NCI-H2081 (cell line): ENCODE measurements around the gene RNF144A.
"Not testable (repeated sequence)": the region's sequence is repeated elsewhere in the genome, so short reads cannot be mapped to it uniquely, and the experiment has no call there.

Source experiments
- DNase-seq, 2 experiments: peaks; one replicate each; lab custom pipeline; 2025; lab: John Stamatoyannopoulos, UW

Gene RNF144A

DNA sequence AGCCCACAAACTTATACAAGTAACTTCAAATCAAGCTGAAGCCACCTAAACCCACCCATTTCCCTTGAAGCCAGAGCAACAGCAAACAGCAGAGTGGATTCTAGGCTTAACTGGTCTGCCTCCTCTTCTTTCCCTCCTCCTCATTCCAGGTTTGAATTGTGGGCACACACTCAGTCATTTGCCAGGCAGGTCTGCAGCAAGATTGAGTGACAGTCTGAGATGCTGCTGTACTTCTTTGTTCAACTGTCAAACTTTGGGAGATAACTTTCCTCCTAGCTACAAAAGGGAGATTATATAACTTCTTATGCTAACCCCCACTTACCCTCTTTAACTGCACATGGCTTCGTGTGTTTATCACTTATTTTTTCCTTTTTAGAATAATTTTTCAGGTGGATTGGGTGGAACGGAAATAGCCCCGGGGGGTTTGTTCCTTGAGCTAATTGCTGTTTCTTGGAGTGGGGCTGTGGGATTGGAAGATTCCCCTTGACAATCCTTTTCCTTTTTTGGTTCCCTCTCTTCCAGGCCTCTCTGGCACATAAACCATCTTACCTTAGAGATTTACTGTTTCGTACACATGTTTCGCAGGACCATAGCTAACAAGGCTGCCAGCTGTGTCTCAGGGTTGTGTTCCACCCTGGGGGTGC is 55.0 kb downstream of the RNF144A start:
- DNase-seq = no peak

DNA sequence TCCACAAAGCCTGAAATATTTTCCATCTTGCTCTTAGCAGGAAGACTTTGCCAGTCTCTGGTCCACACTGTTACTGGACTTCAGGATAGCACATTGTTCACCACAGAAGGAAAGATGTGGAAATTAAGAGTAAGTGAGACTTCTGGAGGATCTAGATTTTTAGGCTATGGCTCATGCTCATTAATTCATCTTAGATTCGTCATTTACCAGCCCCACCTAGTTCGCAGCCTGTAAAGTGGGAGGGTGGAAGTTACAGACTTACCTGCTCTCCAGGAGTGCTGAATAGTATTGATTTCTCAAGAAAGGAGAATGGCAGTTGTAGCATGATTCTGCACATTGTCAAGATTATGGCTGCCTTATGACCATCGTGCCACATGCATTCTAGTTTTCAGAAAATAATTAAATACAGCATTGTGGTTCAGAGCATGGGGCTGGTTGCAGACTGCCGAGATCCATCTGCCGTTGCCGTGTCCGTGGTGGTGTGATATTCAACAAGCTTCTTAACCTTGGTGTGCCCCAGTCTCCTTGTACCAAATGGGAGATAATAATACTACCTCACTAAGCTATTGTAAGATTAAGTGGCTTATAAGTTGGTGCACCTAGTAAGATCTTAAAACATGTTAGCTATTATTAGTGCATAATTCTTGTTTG is 56.8 kb downstream of the RNF144A start:
- DNase-seq = no peak

DNA sequence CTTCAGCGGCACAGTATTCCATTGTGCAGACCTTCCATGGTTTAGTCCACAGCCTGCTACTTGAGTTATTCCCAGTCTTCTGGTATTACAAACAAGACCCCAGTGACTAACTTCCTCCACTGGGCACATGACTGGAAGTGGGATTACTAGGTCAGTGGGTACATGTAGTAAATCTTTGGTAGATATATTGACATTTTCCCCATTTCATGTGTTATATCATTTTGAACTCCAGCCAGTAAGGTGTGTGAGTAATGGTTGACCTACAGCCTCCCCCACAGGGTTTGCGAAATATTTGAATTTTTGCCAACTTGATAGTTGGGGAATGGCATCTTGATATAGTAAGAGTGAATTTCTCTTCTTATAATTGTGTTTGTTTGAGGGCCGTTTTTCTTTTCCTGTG is 58.8 kb downstream of the RNF144A start:
- DNase-seq = no peak

DNA sequence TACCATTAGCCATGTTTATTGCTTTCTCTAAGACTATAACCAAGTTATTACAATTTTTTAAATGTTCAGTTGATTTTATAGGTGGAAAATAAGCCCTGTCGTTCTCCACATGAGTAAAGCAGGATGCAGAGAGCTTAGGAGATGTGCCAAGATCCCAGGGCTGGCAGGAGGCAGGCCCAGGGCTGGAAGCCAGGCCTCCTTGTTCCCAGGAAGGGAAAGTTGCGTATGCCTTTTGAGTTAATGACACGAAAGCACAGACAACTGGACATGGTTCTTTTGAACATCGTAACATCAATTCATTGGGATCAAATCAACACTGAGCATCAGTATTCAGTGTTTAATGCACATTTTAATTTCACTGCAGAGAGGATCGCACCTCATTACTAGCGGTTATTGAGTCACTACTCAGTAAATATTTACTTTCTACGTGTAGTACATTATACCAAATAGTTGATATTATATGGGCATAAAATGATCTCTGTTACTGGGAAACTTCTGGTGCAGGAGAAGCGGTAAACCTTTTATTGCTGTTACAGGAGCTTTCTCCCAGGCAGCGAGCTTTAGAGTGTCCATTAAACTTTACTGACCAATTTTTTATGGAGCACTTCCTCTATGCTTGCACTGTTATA is 60.0 kb downstream of the RNF144A start:
- DNase-seq = peak; percentile 40 to 75

DNA sequence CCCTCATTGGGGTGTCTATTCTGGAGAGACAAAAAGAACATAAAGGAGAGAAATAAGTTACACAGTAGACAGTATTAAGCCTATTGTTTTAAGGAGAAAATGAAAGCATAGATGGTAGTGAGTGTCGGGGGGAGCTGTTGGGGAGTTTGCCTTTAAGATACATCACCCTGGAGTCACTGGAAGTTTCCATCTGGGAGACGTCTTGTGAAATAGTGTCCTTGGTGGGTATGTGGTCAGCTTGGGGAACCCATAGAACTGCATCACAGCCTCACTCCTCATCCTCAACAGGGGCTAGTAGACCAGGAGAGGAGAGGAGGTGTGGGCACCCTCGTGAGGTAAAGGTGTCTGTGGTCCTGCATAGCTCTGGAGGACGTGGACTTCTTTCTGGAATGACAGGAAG is 60.6 kb downstream of the RNF144A start:
- no peak for DNase-seq

DNA sequence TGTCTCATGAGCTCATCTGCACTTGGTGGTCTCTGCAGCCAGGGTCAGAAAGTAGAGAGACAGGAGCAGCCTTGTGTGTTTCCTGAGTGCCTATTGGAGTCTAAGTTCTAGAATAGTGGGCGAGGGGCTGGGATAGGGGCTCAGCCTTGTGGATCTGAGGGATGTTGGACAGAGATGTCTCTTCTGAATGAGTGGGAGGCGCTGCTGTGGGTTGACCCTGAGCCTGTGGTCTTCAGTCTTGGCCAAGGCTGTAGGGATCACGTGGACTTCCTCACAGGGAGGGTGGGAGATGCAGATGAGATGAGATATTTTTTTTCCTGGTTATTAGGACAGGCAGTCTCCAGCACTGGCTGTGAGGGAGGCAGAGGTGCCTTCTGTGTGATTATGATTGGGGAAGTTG is 61.8 kb downstream of the RNF144A start:
- DNase-seq = no peak

DNA sequence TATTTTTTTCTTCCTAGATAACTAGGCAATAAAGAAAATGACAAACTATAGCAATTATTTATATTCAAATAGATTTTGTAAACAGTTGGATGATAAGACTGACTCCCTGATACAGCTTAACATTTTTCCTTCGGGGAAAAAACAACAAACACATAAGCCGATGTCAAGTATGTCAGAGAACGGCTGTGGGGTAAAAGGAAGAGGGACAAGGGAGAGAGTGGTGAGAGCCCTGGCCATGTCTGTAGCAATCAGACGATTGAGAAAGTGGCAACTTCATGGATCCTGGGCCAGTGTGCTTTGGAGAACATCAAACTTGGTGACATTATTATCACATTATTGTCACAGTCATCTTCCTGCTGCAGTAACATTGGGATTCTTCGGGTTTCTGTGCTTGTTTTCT is 65.2 kb downstream of the RNF144A start:
- no peak for DNase-seq

DNA sequence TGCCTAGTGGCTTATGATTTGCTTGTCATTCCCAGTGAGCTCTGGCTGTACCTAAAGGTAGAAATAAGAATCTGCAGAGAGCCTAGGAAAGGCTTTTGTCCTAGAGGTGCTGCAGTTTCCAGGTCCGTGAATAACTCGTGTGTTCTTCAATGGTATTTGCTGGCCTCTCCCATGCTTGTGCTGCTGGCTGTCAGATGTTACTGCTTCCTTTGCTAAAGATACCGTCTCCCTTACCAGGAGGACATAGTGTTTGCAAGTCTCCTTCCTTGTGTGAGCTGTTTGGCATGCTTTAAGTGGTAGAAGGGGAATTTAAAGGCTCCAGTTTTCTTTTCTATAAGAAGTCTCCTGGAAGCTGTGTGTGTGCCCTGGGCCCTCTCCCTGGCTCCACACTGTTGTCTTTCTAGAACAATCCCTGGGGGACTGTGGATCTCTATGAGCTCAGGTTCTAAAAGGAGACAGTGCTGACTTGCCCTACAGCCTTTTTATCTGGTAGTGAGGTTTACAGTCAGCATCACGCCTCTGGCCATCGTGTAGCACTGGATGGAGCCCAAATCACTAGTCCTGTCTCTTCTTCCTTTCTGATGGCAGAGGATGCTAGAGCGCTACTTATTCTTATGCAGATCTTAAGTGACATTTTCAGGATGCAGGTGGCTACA is 65.8 kb downstream of the RNF144A start:
- DNase-seq = no peak

DNA sequence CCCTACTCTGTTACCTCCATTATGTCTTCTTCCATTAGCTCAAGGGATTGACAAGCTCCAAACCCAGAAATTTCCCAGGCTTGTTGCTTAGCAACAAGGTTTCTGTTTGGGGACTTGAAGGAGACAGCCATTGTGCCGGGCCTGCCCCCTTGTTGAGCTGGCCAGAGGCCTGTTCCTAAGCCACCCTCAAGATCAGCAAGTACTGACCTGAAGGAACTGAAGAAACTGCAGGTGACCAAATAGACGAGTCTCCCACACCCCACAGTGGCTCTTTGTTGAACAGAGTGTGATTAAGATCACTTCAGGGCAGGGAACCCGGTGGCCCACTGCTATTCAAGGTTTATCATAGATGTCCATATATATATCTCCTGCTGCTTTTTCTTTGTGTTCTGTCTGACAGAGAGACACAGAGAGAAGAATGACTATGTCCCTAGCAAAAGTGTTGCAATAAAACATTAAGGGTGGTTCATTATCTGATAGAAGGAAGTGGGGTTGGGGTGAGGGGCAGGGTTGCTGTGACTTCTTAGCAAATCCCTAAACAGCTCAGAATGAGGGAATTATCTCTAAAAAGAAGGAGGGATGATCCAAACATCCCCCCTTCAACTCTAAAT is 69.2 kb downstream of the RNF144A start:
- peak; percentile 64 to 86 for DNase-seq

DNA sequence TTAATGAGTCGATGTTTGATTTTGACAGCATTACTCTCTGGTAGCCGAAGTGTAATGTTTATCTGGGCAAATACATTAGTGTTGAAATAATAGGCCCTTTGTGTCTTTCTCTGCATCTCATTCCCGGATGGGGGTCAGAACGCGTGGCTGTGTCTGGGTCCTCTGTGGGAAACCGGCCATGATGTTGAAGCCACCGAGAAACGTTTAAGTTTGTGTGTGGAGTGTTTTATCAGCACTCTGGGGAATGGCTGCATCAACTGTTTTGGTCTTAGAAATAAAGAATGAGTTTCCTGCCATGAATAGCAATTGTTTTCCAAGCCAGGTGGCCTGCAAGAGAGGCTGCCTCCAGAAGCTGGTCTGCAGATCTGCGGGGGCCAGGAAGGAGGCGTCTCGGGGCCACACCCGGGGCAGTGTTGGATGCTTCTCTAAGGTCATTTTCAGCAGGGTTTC is 69.7 kb downstream of the RNF144A start:
- peak; percentile 64 to 86 for DNase-seq

DNA sequence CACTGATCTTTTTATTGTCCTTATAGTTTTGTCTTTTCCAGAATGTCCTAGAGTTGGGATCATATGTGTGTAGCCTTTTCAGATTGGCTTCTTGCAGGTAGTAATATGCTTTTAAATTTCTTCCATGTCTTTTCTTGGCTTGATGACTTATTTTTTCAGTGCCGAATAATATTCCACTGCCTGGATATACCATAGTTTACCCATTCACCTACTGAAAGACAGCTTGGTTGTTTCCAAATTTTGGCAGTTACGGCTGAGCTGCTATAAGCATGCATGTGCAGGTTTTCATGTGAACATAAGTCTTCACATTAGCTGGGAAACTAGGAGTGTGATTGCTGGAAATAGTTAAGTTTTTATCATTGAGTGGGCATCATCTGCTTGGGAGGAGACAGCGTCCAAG is 73.7 kb downstream of the RNF144A start:
- no peak for DNase-seq

DNA sequence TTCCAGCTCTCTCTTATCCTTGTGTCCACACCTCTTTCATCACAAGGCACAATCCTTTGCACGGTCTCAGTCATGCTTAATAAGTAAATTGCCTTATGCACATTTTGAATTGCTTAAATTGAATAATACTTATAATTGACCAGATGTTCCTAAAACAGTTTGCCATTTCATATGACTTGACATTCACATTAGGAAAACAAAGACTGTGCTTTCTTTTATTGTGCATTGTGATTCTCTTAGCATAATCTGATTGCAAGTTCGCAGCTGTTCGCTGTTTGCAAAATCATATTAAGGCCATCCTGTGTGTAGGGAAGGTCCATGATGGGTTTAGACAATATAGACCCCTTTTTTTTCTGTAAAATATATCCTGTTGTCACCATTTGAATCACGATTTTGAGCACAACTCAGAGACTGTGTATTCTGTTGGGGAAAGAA is 75.6 kb downstream of the RNF144A start:
- no peak for DNase-seq

DNA sequence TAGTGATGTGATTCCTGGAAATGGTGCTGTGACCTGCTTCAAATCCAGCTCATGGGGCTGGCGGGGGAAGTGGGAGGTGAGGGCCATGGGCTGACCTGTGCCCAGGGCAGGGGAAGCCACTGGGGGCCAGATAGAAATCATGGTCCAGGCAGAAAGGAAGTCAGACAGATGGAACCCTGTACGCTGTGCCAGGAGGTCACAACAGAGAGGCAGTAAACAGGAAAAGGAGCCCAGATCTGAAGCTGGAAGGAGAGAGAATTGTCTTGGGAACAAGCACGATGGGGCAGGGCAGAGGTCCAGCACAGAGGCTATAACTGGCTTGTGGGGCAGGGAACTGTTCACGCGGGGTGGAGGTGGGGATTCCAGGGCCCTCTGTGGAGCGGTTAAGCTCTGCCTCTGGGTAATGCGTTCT is 76.0 kb downstream of the RNF144A start:
- no peak for DNase-seq

DNA sequence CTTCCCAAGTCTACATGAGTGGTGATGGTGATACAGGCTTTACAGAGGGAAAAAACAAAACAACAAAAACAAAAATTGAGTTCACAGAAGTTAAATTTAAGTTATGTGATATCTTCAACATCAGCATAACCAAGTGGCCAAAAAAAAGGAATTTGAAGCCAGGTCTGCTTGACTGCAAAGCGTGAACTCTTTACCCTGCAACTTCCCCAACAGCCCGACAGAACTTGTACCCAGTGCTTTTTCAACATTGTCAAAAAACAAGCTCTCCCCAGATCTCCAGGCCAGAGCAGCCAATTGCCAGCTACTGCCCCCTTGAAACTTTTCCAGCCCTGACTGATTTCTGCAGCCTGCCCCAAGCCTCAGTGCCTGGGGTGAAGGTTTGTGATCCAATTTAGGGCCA is 76.7 kb downstream of the RNF144A start:
- no peak for DNase-seq

DNA sequence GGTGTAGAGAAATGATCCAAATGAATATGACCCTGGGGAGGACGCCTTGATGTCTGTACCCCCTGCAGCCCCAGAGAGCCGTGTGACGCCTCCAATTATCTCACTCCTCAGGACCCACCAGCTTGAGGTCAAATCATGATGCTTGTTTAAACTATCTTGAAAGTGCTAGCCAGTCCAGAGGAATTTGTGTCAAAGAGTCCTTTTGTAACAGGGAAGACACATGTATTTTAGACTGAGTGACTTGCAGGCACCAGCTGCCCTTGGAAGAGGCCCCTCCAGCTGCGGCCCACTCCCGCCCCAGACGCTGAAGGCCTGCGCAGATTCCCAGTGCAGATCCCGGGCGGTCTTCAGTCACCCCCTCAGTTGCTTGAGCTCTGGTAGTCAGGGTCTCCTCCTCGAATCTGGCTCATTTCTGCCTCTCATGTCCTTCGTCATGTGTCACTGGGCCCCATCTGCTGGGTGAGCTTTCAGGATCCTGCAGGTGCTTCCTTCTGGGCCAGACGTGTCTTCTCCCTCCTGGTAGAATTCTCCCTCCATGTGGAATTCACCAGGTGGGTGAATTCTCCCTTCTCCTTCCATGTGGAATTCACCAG is 77.4 kb downstream of the RNF144A start:
- DNase-seq = no peak

DNA sequence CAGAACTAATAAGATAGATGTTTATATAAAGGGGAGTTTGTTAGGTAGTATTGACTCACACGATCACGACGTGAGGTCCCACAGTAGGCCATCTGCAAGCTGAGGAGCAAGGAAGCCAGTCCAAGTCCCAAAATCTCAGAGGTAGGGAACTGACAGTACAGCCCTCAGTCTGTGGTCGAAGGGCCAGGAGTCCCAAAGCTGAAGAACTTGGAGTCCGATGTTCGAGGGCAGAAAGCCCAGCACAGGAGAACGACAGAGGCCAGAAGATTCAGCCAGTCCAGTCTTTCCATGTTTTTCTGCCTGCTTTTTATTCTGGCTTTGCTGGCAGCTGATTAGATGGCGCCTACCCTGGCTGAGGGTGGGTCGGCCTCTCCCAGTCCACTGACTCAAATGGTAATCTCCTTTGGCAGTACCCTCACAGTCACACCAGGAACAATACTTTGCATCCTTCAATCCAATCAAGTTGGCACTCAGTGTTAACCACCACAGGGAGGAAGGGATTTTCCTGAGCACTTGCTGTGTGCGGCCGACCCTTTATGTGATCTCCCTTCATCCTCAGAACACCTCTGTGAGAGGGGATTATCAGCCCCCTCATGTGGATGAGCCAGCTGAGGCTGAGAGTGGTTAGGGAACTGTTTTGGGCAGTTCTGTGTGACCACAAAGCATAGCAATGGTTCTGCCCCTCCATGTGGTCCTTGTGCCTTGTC is 78.3 kb downstream of the RNF144A start:
- DNase-seq = no peak

DNA sequence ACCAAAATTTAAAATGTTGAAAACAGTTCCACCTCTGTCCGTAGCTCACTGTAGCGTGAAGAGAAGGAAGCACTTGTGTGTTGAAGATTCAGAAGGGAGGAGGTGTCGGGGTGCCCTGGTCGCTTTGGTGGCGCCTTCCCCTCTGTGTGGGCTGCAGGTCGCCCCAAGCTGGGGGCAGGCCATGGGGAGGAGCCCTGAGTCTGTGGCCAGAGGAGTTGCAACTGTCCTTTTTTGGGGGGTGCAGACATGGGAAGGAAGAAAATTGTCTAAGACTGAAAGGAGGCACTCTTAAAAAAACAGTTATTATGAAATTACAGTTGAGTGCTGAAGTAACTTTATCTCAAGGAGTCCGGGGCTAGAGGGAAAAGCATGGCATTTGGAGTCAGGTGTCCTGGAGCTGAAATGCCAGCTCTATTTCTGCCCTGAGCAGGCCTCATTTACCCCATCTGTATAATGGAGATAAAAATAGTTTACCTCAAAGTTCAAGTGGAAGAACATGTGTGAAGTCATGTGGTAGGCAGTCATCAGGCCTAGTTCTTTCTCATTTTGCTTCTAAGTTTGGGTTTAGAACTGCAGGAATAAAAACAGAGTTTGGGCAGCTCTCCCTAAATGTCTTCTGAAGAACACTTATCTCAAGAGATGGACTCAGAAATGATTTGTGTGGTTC is 82.1 kb downstream of the RNF144A start:
- DNase-seq = no peak

DNA sequence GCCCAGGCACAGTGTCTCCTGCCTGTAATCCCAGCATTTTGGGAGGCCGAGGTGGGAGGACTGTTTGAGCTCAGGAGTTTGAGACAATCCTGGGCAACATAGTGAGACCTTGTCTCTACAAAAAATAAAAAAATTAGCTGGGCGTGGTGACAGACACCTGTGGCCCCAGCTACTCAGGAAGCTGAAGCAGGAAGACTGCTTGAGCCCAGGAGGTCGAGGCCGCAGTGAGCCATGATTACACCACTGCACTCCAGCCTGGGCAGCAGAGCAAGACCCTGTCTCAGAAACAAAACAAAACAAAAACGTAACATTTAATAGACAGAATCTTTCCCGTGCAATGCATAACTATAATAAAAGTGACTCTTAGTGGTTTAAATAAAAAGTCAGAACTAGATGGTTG is 84.2 kb downstream of the RNF144A start:
- DNase-seq = not testable (repeated sequence)

DNA sequence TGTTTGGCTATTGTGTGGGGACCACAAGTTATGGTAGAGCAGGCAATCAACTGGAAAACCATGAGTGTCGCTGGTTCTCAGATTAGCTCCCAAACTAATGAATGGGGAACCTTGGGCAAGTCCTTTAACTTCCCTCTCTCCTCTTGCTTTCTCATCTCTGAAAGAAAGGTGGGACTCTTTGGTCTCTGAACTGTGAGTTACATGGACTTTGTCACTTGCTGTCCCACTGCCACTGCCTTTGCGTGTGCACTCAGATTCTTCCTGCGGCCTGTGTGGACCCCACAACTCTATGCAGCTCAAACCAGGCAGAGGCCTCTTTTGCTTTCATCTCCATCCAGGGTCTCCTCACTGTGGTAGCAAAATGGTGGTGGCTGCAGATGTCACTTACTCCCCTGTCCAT is 86.7 kb downstream of the RNF144A start:
- no peak for DNase-seq

DNA sequence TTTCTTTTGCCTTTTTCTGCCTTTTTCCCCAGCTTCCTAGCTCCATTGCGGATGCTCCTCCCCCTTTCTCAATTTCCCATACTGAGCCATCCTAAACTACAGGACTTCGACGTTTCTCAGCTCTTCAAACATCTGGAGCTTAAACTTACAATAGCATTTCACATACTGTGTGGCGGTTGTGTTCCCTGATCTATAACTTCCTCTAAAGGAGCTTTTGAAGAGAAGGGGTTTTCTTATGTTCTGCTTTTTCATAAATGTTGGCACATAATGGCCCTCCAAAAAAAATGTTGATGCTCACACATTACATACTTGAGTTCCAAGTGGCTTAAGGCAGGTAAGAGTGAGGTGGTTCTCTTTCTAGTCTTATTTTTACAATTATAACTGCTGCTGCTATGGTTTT is 87.4 kb downstream of the RNF144A start:
- no peak for DNase-seq

DNA sequence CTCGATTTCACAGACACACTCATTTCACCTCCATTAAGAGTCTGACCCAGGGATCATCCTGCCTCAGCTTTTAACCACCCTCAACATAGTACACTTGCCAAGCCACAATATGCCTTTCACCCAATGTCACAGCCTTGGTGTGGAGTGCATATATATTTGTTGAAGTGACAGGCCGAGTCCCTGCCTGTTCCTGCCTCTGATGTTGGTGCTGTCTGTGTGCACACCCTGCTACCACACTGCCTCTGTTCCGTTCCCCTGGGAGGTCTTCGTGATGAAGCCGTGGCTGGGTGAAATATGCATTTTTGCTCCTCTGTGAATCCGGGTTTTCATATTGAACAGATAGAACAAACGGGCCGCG is 90.3 kb downstream of the RNF144A start:
- no peak for DNase-seq
